HG03097 (cell line): ENCODE data around the gene UBE2F.
A peak's percentile ranks its signal among the peaks of the same experiment; 100 is the strongest.
"Not testable (repeated sequence)": the region's sequence is repeated elsewhere in the genome, so short reads cannot be mapped to it uniquely, and the experiment has no call there.

Source experiments
- ATAC-seq: cut with Tn5 transposase; IDR thresholded peaks from one replicate; pipeline ENCODE4 v1.9.1; 2021; ENCODE audit not compliant: unreplicated experiment, low FRiP score

UBE2F gene

GRCh38 chr2:238042090-238042489 is 75.3 kb downstream of the UBE2F start:
- no peak for ATAC-seq

GRCh38 chr2:238042849-238043584 is 76.2 kb downstream of the UBE2F start:
- ATAC-seq, result no peak

GRCh38 chr2:238043851-238044250 is 77.0 kb downstream of the UBE2F start:
- ATAC-seq, result no peak

- ATAC-seq, result no peak
Measured at GRCh38 chr2:238045575-238045974, 78.8 kb downstream of the UBE2F start.

- no peak for ATAC-seq
Measured at GRCh38 chr2:238046725-238047270, 80.0 kb downstream of the UBE2F start.

- no peak for ATAC-seq
Measured at GRCh38 chr2:238053191-238053776, 86.5 kb downstream of the UBE2F start.

GRCh38 chr2:238055841-238056240 is 89.0 kb downstream of the UBE2F start:
- ATAC-seq, result no peak

- not testable (repeated sequence) for ATAC-seq
Measured at GRCh38 chr2:238057696-238058575, 91.1 kb downstream of the UBE2F start.

- ATAC-seq, result no peak
Measured at GRCh38 chr2:238059505-238059904, 92.7 kb downstream of the UBE2F start.

GRCh38 chr2:238060096-238060541 is 93.3 kb downstream of the UBE2F start:
- ATAC-seq, result no peak

GRCh38 chr2:238060542-238061314 is 93.9 kb downstream of the UBE2F start, which contains the start of gene SCLY:
Gene SCLY (plus strand): TSS chr2:238061001. CDS start chr2:238061055, 54 bp downstream.
- ATAC-seq, result peak; percentile 95

GRCh38 chr2:238061315-238062202 is 94.7 kb downstream of the UBE2F start:
- no peak for ATAC-seq

- ATAC-seq, result no peak
Measured at GRCh38 chr2:238063414-238064189, 96.8 kb downstream of the UBE2F start.

GRCh38 chr2:238064376-238064775 is 97.6 kb downstream of the UBE2F start:
- no peak for ATAC-seq

GRCh38 chr2:238065071-238065846 is 98.4 kb downstream of the UBE2F start:
- ATAC-seq, result no peak

- no peak for ATAC-seq
Measured at GRCh38 chr2:238066218-238066617, 99.4 kb downstream of the UBE2F start.

GRCh38 chr2:238066718-238067117 is 99.9 kb downstream of the UBE2F start:
- not testable (repeated sequence) for ATAC-seq

- no peak for ATAC-seq
Measured at GRCh38 chr2:238067939-238068338, 101.1 kb downstream of the UBE2F start.
